ENCODE results near the gene SRGAP1. TPM values are rescaled to one million over a fixed set of nuclear protein-coding genes. Genes with fewer than 3 reads are reported as not detected.

The SRGAP1 gene
- total RNA-seq, 1 experiment from 2014 or later, result 28.3 TPM

GRCh38 chr12:64083285-64084210 lies 239.0 kb downstream of the SRGAP1 start:
- no peak for DNase-seq
- Mint-ChIP-seq H3K27me3 (ENCODE audit: unreplicated experiment) (no peaks in the 10 kb centered on the region), H3K36me3 (ENCODE audit: insufficient read depth, unreplicated experiment) (peaks cover 11% of the 10 kb centered on the region), H3K27ac (ENCODE audit: unreplicated experiment) (no peak overlapping the region), H3K4me1 (ENCODE audit: low read depth, unreplicated experiment) (peaks cover 32% of the 10 kb centered on the region), H3K9me3 (ENCODE audit: low read depth, unreplicated experiment) (no peaks in the 10 kb centered on the region), H3K4me3 (ENCODE audit: low read depth, unreplicated experiment) (no peak overlapping the region)
- CTCF ChIA-PET, result no interaction called here
- intact Hi-C loops (cut with micrococcal nuclease; ENCODE audit: unreplicated experiment), result no loop called here
- TF ChIP-seq CTCF (IDR thresholded peaks at IDR 0.05; ENCODE audit: unreplicated experiment), result no peak
- no TSS peak for BruUV-seq (replicated peaks)

- no peaks in the 10 kb centered on the region for H3K27me3 Mint-ChIP-seq (ENCODE audit: unreplicated experiment)
- peaks cover 14% of the 10 kb centered on the region for H3K36me3 Mint-ChIP-seq (ENCODE audit: insufficient read depth, unreplicated experiment)
- no peak for DNase-seq
- no peaks in the 10 kb centered on the region for H3K9me3 Mint-ChIP-seq (ENCODE audit: low read depth, unreplicated experiment)
- CTCF ChIA-PET, result interaction anchor here (0.6 kb wide), 1 partner anchor 318 kb away, joined by 3 read pairs; no protein-coding TSS in a partner anchor
- intact Hi-C loops (cut with micrococcal nuclease; ENCODE audit: unreplicated experiment), result loop anchor here (5.0 kb wide), 2 partner anchors 168 to 238 kb away; no protein-coding TSS in a partner anchor
- H3K4me3 Mint-ChIP-seq (ENCODE audit: low read depth, unreplicated experiment), result no peak overlapping the region
- TF ChIP-seq CTCF (IDR thresholded peaks at IDR 0.05; ENCODE audit: unreplicated experiment), result no peak
- H3K27ac Mint-ChIP-seq (ENCODE audit: unreplicated experiment), result no peak overlapping the region
- no TSS peak for BruUV-seq (replicated peaks)
- H3K4me1 Mint-ChIP-seq (ENCODE audit: low read depth, unreplicated experiment), result peaks cover 46% of the 10 kb centered on the region
Measured at GRCh38 chr12:64085154-64085553, 240.7 kb downstream of the SRGAP1 start.

- Mint-ChIP-seq H3K9me3 (ENCODE audit: low read depth, unreplicated experiment) (no peaks in the 10 kb centered on the region), H3K27ac (ENCODE audit: unreplicated experiment) (no peak overlapping the region), H3K4me1 (ENCODE audit: low read depth, unreplicated experiment) (peaks cover 46% of the 10 kb centered on the region), H3K36me3 (ENCODE audit: insufficient read depth, unreplicated experiment) (peaks cover 6% of the 10 kb centered on the region), H3K27me3 (ENCODE audit: unreplicated experiment) (no peaks in the 10 kb centered on the region), H3K4me3 (ENCODE audit: low read depth, unreplicated experiment) (no peak overlapping the region)
- TF ChIP-seq CTCF (IDR thresholded peaks at IDR 0.05; ENCODE audit: unreplicated experiment), result no peak
- intact Hi-C loops (cut with micrococcal nuclease; ENCODE audit: unreplicated experiment), result loop anchor here (5.0 kb wide), 2 partner anchors 169 to 239 kb away; no protein-coding TSS in a partner anchor
- no peak for DNase-seq
- BruUV-seq (replicated peaks), result no TSS peak
- CTCF ChIA-PET, result interaction anchor here (0.6 kb wide), 1 partner anchor 236 kb away, joined by 5 read pairs; no protein-coding TSS in a partner anchor
Measured at GRCh38 chr12:64085996-64086395, 241.5 kb downstream of the SRGAP1 start.

- Mint-ChIP-seq H3K4me1 (ENCODE audit: low read depth, unreplicated experiment) (peaks cover 46% of the 10 kb centered on the region), H3K27ac (ENCODE audit: unreplicated experiment) (peak overlapping the region; percentile 82), H3K36me3 (ENCODE audit: insufficient read depth, unreplicated experiment) (peaks cover 6% of the 10 kb centered on the region), H3K27me3 (ENCODE audit: unreplicated experiment) (no peaks in the 10 kb centered on the region), H3K9me3 (ENCODE audit: low read depth, unreplicated experiment) (no peaks in the 10 kb centered on the region), H3K4me3 (ENCODE audit: low read depth, unreplicated experiment) (no peak overlapping the region)
- intact Hi-C loops (cut with micrococcal nuclease; ENCODE audit: unreplicated experiment), result loop anchor here (5.0 kb wide), 2 partner anchors 170 to 240 kb away; no protein-coding TSS in a partner anchor
- no peak for DNase-seq
- no TSS peak for BruUV-seq (replicated peaks)
- CTCF ChIA-PET, result no interaction called here
- TF ChIP-seq CTCF (IDR thresholded peaks at IDR 0.05; ENCODE audit: unreplicated experiment), result no peak
Measured at GRCh38 chr12:64086946-64087345, 242.4 kb downstream of the SRGAP1 start.
